HepG2 (cell line): Measurements from ENCODE around the gene B4GALT1. TPM values are rescaled to one million over a fixed set of nuclear protein-coding genes. Genes with fewer than 3 reads are reported as not detected.

ENCODE experiments used
- ATAC-seq: fragments of 200-7000 bp; cut with Tn5 transposase; 3 replicates; pipeline ENCODE4 v1.9.1; 2020; ENCODE audit warnings: mild to moderate bottlenecking, moderate library complexity
- BruUV-seq: library from RNA; stranded (reverse); fragments of 400-500 nt; replicated peaks from 2 replicates; lab custom pipeline; 2021; lab: Mats Ljungman, UMichigan
- CTCF ChIA-PET: fragments of 300-600 bp; formaldehyde crosslinking; extraction: SDS; loops from one replicate; lab custom pipeline; 2021; ENCODE audit warnings: low total read pairs, inconsistent platforms, low intra/inter-chr PET ratio; lab: Yijun Ruan, JAX
- POLR2A ChIA-PET: fragments of 350-600 bp; sonication (Branson Sonifier 250); formaldehyde crosslinking; loops from one replicate; lab custom pipeline; 2020; ENCODE audit warnings: antibody characterized with exemption, inconsistent platforms; lab: Yijun Ruan, JAX
- DNase-seq: peaks from one replicate; pipeline ENCODE4 v3.0.0-alpha.2; 2015; ENCODE audit warnings: low spot score
- FAIRE-seq: peaks from 3 replicates; lab custom pipeline; 2011; peaks lifted over from hg19 to GRCh38; lab: Jason Lieb, UNC
- H2AFZ ChIP-seq: one replicate; pipeline ENCODE4 v1.6.1; 2011; ENCODE audit warnings: low read length, inconsistent platforms
- H3K27ac ChIP-seq: fragments of 300-600 bp; 3 replicates; pipeline ENCODE4 v1.8.0; 2011; ENCODE audit warnings: mixed run types, mild to moderate bottlenecking, mixed read lengths, low read length, inconsistent platforms; ENCODE audit not compliant: insufficient read depth; ENCODE audit errors: extremely low read length
- H3K27me3 ChIP-seq, 2 experiments: fragments of 200-600 bp in 1 of 2; 2 replicates in 1 of 2; 3 replicates in 1 of 2; pipeline versions ENCODE4 v1.6.0 to v1.8.0; 2011; ENCODE audit warnings: low read length in 2 of 2, mild to moderate bottlenecking in 2 of 2, moderate library complexity in 2 of 2, inconsistent platforms in 1 of 2; ENCODE audit not compliant: insufficient read depth in 2 of 2, control insufficient read depth in 1 of 2
- H3K36me3 ChIP-seq, 2 experiments: fragments of 200-600 bp in 1 of 2; replicated peaks in 1 of 2; 2 replicates in 1 of 2; 3 replicates in 1 of 2; pipeline versions ENCODE4 v1.5.1 to v1.8.0; 2011; ENCODE audit warnings: low read length in 2 of 2, inconsistent platforms in 1 of 2; ENCODE audit not compliant: insufficient read depth in 2 of 2, control insufficient read depth in 1 of 2
- H3K4me1 ChIP-seq: 2 replicates; pipeline ENCODE4 v1.5.1; 2012; ENCODE audit warnings: low read length, inconsistent platforms; ENCODE audit not compliant: insufficient read depth
- H3K4me2 ChIP-seq: 2 replicates; pipeline ENCODE4 v1.6.0; 2011; ENCODE audit warnings: low read depth, low read length, inconsistent platforms
- H3K4me3 ChIP-seq, 3 experiments: fragments of 200-600 bp in 1 of 3; sonication (generic), shearing (Covaris generic) in 1 of 3; replicated peaks in 1 of 3; 2 replicates each; pipeline ENCODE4 v1.5.1; 2011 to 2016; ENCODE audit warnings: low read length in 3 of 3, inconsistent platforms in 2 of 3, low read depth in 2 of 3, mild to moderate bottlenecking in 2 of 3, control low read depth in 1 of 3, mixed read lengths in 1 of 3; ENCODE audit not compliant: insufficient read depth in 1 of 3
- H3K79me2 ChIP-seq: one replicate; pipeline ENCODE4 v1.6.1; 2011; ENCODE audit warnings: low read length, inconsistent platforms; ENCODE audit not compliant: insufficient read depth
- H3K9ac ChIP-seq: 2 replicates; pipeline ENCODE4 v1.6.0; 2011; ENCODE audit warnings: mild to moderate bottlenecking, low read depth, low read length, inconsistent platforms; ENCODE audit not compliant: insufficient read depth
- H3K9me3 ChIP-seq: 2 replicates; pipeline ENCODE4 v1.5.1; 2012; ENCODE audit warnings: mild to moderate bottlenecking, low read length
- H4K20me1 ChIP-seq: 2 replicates; pipeline ENCODE4 v1.6.0; 2011; ENCODE audit warnings: inconsistent platforms, mild to moderate bottlenecking, low read length, moderate library complexity; ENCODE audit not compliant: insufficient read depth
- FOXK2 ChIP-seq: fragments of 450-650 bp; IDR thresholded peaks from 2 replicates; pipeline ENCODE4 v1.6.1; 2016
- GATAD1 ChIP-seq: IDR thresholded peaks from 2 replicates; pipeline ENCODE4 v1.6.1; 2016; ENCODE audit warnings: missing genetic modification reagents, missing compliant biosample characterization
- MXI1 ChIP-seq: IDR thresholded peaks from 3 replicates; pipeline ENCODE4 v1.6.1; 2012; ENCODE audit warnings: low read depth, low read length, inconsistent platforms, borderline replicate concordance
- NFYC ChIP-seq: IDR thresholded peaks from 2 replicates; pipeline ENCODE4 v1.6.1; 2016; ENCODE audit warnings: missing genetic modification reagents, missing compliant biosample characterization
- PPARG ChIP-seq: conservative IDR thresholded peaks from 2 replicates; pipeline ENCODE4 v1.6.1; 2016; ENCODE audit warnings: missing biosample characterization, missing genetic modification reagents
- RBM22 ChIP-seq: fragments of 200-400 bp; formaldehyde crosslinking; optimal IDR thresholded peaks from 2 replicates; pipeline ENCODE3; 2017; ENCODE audit warnings: mild to moderate bottlenecking, low read length, moderate library complexity
- RFX5 ChIP-seq: IDR thresholded peaks from 2 replicates; pipeline ENCODE4 v1.6.1; 2011; ENCODE audit warnings: low read depth, low read length, improper control_type of control experiment
- ZBTB20 ChIP-seq: sonication (generic); formaldehyde crosslinking; IDR thresholded peaks from 2 replicates; pipeline ENCODE4 v1.8.1; 2023; ENCODE audit warnings: missing genetic modification reagents, low read depth, mild to moderate bottlenecking, borderline replicate concordance
- ZKSCAN5 ChIP-seq: sonication (generic); formaldehyde crosslinking; IDR thresholded peaks from 2 replicates; pipeline ENCODE4 v1.5.1; 2020; ENCODE audit warnings: mild to moderate bottlenecking, missing genetic modification reagents
- ZNF260 ChIP-seq: sonication (generic); formaldehyde crosslinking; IDR thresholded peaks from 2 replicates; pipeline ENCODE4 v1.4.0; 2020; ENCODE audit warnings: missing genetic modification reagents, low read depth, mild to moderate bottlenecking, borderline replicate concordance
- ZNF577 ChIP-seq: sonication (generic); formaldehyde crosslinking; IDR thresholded peaks from 2 replicates; pipeline ENCODE4 v1.4.0; 2020; ENCODE audit warnings: mild to moderate bottlenecking, low read depth, missing genetic modification reagents, borderline replicate concordance
- ZNF589 ChIP-seq: sonication (generic); formaldehyde crosslinking; conservative IDR thresholded peaks from 2 replicates; pipeline ENCODE4 v1.8.0; 2022; ENCODE audit warnings: mild to moderate bottlenecking, moderate library complexity, missing genetic modification reagents
- WGBS: methylation state at CpG from one replicate; pipeline ENCODE4 v1.1.6; 2017; ENCODE audit warnings: low lambda C conversion rate; 5-methylcytosine and 5-hydroxymethylcytosine counted together
- in situ Hi-C: cut with HindIII; loops from 2 replicates; pipeline ENCODE4 v1.10.0; 2017; ENCODE audit warnings: low pct_unique_long_range_greater_than_20kb; ENCODE audit not compliant: extremely low pct_ligation_motif_present
- intact Hi-C: fragments of 100-400 bp; cut with micrococcal nuclease; formaldehyde crosslinking; loops from one replicate; pipeline ENCODE4 v1.10.0; 2022; ENCODE audit not compliant: unreplicated experiment
- polyA plus RNA-seq, 8 experiments: library from polyadenylated mRNA; depleted of rRNA in 3 of 8; stranded (reverse) in 7 of 8; unstranded in 1 of 8; fragments of >200 nt; fragmentation: Illumina TruSeq in 4 of 8; extraction: Trizol in 4 of 8; gene quantifications; 2 replicates each; pipeline versions ENCODE4 v1.2.1 to v1.2.3, GENCODE V29; 2011 to 2016; ENCODE audit warnings: low read depth in 4 of 8, missing spikeins in 1 of 8, mixed read lengths in 1 of 8; ENCODE audit not compliant: insufficient read depth in 1 of 8
- total RNA-seq, 5 experiments: library from RNA; depleted of rRNA; stranded (reverse); fragments of >200 nt; fragmentation: Illumina TruSeq; extraction: Trizol; gene quantifications; 2 replicates each; pipeline ENCODE4 v1.2.3, GENCODE V29; 2016; ENCODE audit warnings: low read depth in 1 of 5
- TF ChIP-seq, protein P1 (sequence below): sonication (generic); formaldehyde crosslinking; conservative IDR thresholded peaks from 2 replicates; pipeline ENCODE4 v1.4.0; 2020; ENCODE audit warnings: missing genetic modification reagents
- TF ChIP-seq, protein P2 (sequence below): sonication (generic); formaldehyde crosslinking; IDR thresholded peaks from 2 replicates; pipeline ENCODE4 v1.5.1; 2020; ENCODE audit warnings: missing genetic modification reagents, mild to moderate bottlenecking, borderline replicate concordance
- TF ChIP-seq, protein P3 (sequence below): sonication (generic); formaldehyde crosslinking; IDR thresholded peaks from 2 replicates; pipeline ENCODE4 v1.5.0; 2020; ENCODE audit warnings: mild to moderate bottlenecking, missing genetic modification reagents, moderate library complexity

Gene B4GALT1
- total and polyA plus RNA-seq, 2 of the 13 experiments (the other 11 are each of a cell fraction or from before 2014, with no cell fraction given) = 15.7 to 33.5 TPM

DNA sequence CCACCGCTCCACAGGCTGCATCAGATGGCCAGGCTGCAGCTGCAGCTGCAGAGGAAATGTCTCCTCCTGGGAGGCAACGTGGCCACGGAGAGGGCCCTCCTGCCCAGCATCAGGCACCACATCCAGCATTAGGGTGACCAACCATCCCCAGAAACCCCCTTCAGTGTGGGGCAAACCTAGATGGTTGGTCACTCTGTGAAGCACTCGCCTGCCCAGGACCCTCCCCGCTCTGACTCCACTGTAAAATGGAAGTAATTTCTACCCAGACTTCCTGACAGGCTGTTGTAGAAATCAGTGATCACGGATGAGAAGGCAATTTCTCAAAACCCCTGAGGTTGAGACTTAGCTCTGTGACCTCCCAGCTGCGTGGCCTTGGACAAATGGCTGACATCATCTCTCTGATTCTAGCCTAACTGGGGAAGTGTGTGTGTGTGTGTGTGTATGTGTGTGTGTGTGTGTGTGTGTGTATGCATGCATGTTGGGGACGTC lies 31.6 kb downstream of the B4GALT1 start:
- intact Hi-C loops = no loop called here
- ChIA-PET POLR2A (no interaction called here), CTCF (no interaction called here)
- no peak overlapping the region for H3K4me2 ChIP-seq
- BruUV-seq = no TSS peak
- peaks cover 11 to 44% of the 10 kb centered on the region in 2 experiments for H3K36me3 ChIP-seq
- no peaks in the 10 kb centered on the region for H3K9me3 ChIP-seq
- no peaks in the 10 kb centered on the region for H3K27me3 ChIP-seq
- peaks cover 27% of the 10 kb centered on the region for H4K20me1 ChIP-seq
- no peak overlapping the region for H2AFZ ChIP-seq
- peaks cover 27% of the 10 kb centered on the region for H3K79me2 ChIP-seq
- H3K4me3 ChIP-seq = no peak overlapping the region
- no peak for TF ChIP-seq ZNF589 (CRISPR knock-in tag)
- no peak for TF ChIP-seq NFYC (CRISPR knock-in tag)
- TF ChIP-seq ZBTB20 (CRISPR knock-in tag) = no peak
- H3K27ac ChIP-seq = no peak overlapping the region
- H3K4me1 ChIP-seq = peaks cover 44% of the 10 kb centered on the region
- H3K9ac ChIP-seq = no peak overlapping the region
- ATAC-seq = no peak
- no peak for DNase-seq
- 94% methylated on average over 6 of the region's 8 CpGs for WGBS
- in situ Hi-C loops = no loop called here
- FAIRE-seq = no peak

DNA sequence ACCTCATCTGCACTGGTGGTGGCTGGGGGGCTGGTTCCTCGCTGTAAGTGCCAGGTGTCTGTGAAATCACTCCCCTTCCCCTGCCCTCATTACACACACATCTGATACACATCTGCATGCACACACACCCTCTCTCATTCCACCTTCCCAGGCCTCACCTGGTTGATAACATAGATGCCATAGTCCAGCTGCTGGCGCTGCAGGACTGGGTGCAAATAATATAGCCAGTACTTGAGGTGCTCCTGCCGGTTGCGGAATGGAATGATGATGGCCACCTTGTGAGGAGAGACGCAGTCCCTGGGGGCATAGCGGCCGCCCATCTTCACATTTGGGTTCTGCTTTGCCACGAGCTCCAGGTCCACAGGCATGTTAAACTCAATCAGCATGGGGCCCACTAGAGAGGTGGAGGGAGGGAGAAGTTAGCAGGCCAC lies 32.1 kb downstream of the B4GALT1 start:
- Histone ChIP-seq H3K4me1 (peaks cover 39% of the 10 kb centered on the region), H3K27me3 (no peaks in the 10 kb centered on the region), H3K4me2 (no peak overlapping the region), H2AFZ (no peak overlapping the region), H3K9ac (no peak overlapping the region), H3K9me3 (no peaks in the 10 kb centered on the region), H3K27ac (no peak overlapping the region), H3K79me2 (peaks cover 27% of the 10 kb centered on the region), H4K20me1 (peaks cover 27% of the 10 kb centered on the region), H3K36me3 (peaks cover 12 to 47% of the 10 kb centered on the region in 2 experiments), H3K4me3 (no peak overlapping the region)
- DNase-seq (no peak), ATAC-seq (no peak), FAIRE-seq (no peak)
- CTCF ChIA-PET = no interaction called here
- in situ Hi-C loops = no loop called here
- BruUV-seq = no TSS peak
- 97% methylated on average over 8 of the region's 8 CpGs for WGBS
- intact Hi-C loops = no loop called here
- POLR2A ChIA-PET = no interaction called here
- TF ChIP-seq ZNF260 (CRISPR knock-in tag) = no peak
- TF ChIP-seq RFX5 = no peak
- TF ChIP-seq FOXK2 = no peak
- no peak for TF ChIP-seq ZKSCAN5 (CRISPR knock-in tag)
- no peak for TF ChIP-seq PPARG (CRISPR knock-in tag)
- TF ChIP-seq, protein P1, sequence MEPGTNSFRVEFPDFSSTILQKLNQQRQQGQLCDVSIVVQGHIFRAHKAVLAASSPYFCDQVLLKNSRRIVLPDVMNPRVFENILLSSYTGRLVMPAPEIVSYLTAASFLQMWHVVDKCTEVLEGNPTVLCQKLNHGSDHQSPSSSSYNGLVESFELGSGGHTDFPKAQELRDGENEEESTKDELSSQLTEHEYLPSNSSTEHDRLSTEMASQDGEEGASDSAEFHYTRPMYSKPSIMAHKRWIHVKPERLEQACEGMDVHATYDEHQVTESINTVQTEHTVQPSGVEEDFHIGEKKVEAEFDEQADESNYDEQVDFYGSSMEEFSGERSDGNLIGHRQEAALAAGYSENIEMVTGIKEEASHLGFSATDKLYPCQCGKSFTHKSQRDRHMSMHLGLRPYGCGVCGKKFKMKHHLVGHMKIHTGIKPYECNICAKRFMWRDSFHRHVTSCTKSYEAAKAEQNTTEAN (CRISPR knock-in tag) = no peak
- TF ChIP-seq, protein P2, sequence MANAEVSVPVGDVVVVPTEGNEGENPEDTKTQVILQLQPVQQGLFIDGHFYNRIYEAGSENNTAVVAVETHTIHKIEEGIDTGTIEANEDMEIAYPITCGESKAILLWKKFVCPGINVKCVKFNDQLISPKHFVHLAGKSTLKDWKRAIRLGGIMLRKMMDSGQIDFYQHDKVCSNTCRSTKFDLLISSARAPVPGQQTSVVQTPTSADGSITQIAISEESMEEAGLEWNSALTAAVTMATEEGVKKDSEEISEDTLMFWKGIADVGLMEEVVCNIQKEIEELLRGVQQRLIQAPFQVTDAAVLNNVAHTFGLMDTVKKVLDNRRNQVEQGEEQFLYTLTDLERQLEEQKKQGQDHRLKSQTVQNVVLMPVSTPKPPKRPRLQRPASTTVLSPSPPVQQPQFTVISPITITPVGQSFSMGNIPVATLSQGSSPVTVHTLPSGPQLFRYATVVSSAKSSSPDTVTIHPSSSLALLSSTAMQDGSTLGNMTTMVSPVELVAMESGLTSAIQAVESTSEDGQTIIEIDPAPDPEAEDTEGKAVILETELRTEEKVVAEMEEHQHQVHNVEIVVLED (CRISPR knock-in tag) = no peak
- no peak for TF ChIP-seq GATAD1 (CRISPR knock-in tag)
- no peak for TF ChIP-seq ZNF577 (CRISPR knock-in tag)
- no peak for TF ChIP-seq MXI1
- TF ChIP-seq, protein P3, sequence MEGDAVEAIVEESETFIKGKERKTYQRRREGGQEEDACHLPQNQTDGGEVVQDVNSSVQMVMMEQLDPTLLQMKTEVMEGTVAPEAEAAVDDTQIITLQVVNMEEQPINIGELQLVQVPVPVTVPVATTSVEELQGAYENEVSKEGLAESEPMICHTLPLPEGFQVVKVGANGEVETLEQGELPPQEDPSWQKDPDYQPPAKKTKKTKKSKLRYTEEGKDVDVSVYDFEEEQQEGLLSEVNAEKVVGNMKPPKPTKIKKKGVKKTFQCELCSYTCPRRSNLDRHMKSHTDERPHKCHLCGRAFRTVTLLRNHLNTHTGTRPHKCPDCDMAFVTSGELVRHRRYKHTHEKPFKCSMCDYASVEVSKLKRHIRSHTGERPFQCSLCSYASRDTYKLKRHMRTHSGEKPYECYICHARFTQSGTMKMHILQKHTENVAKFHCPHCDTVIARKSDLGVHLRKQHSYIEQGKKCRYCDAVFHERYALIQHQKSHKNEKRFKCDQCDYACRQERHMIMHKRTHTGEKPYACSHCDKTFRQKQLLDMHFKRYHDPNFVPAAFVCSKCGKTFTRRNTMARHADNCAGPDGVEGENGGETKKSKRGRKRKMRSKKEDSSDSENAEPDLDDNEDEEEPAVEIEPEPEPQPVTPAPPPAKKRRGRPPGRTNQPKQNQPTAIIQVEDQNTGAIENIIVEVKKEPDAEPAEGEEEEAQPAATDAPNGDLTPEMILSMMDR (CRISPR knock-in tag) = no peak
- no peak for TF ChIP-seq RBM22
